MCF 10A (cell line): Measurements from ENCODE around the gene WNT10A. TPM values are rescaled to one million over a fixed set of nuclear protein-coding genes. Genes with fewer than 3 reads are reported as not detected.

Experiments used
- BruUV-seq: library from RNA; stranded (reverse); fragments of 400-500 nt; replicated peaks from 2 replicates; lab custom pipeline; 2021; lab: Mats Ljungman, UMichigan
- CTCF ChIA-PET: fragments of 300-600 bp; sonication (Branson Sonifier 250); formaldehyde crosslinking; extraction: SDS; loops from one replicate; lab custom pipeline; 2021; ENCODE audit warnings: antibody characterized with exemption, inconsistent platforms; lab: Yijun Ruan, JAX
- POLR2A ChIA-PET: fragments of 300-600, 350-650 bp; sonication (Branson Sonifier 250); formaldehyde crosslinking; extraction: SDS; loops from one replicate; lab custom pipeline; 2020; ENCODE audit warnings: antibody characterized with exemption, inconsistent platforms; lab: Yijun Ruan, JAX
- DNase-seq: peaks from one replicate; pipeline ENCODE4 v3.0.0-alpha.2; 2018; ENCODE audit not compliant: unreplicated experiment
- H3K27ac Mint-ChIP-seq: one replicate; pipeline ENCODE4 v1.8.0; 2022; ENCODE audit warnings: mild to moderate bottlenecking, low read depth, mixed read lengths; ENCODE audit not compliant: unreplicated experiment
- H3K27me3 Mint-ChIP-seq: one replicate; pipeline ENCODE4 v1.8.0; 2022; ENCODE audit warnings: mixed read lengths; ENCODE audit not compliant: insufficient read depth, unreplicated experiment
- H3K36me3 Mint-ChIP-seq: one replicate; pipeline ENCODE4 v1.8.0; 2022; ENCODE audit warnings: mild to moderate bottlenecking, moderate library complexity, mixed read lengths; ENCODE audit not compliant: insufficient read depth, unreplicated experiment
- H3K4me1 Mint-ChIP-seq: one replicate; pipeline ENCODE4 v1.8.0; 2022; ENCODE audit warnings: mixed read lengths; ENCODE audit not compliant: insufficient read depth, unreplicated experiment
- H3K4me3 Mint-ChIP-seq: one replicate; pipeline ENCODE4 v1.8.0; 2022; ENCODE audit warnings: mild to moderate bottlenecking, moderate library complexity, mixed read lengths; ENCODE audit not compliant: unreplicated experiment
- H3K9me3 Mint-ChIP-seq: one replicate; pipeline ENCODE4 v1.8.0; 2022; ENCODE audit warnings: mixed read lengths; ENCODE audit not compliant: unreplicated experiment
- intact Hi-C: fragments of 100-400 bp; cut with micrococcal nuclease; formaldehyde crosslinking; loops from 2 replicates; pipeline ENCODE4 v1.14.1; 2022
- total RNA-seq: library from RNA; stranded (reverse); gene quantifications from 2 replicates; pipeline ENCODE4 v1.2.3, GENCODE V29; 2022
- TF ChIP-seq, protein P1 (sequence below): fragments of 200-600 bp; IDR thresholded peaks from one replicate; pipeline ENCODE4 v1.8.0; 2022; ENCODE audit warnings: antibody characterized with exemption, mild to moderate bottlenecking; ENCODE audit not compliant: unreplicated experiment

Gene WNT10A
- total RNA-seq, 1 experiment from 2014 or later, result not detected

GRCh38 chr2:218887079-218887478 is 6.4 kb downstream of the WNT10A start:
- Mint-ChIP-seq H3K4me1 (peaks cover 18% of the 10 kb centered on the region), H3K27ac (no peak overlapping the region), H3K4me3 (no peak overlapping the region), H3K27me3 (no peaks in the 10 kb centered on the region), H3K9me3 (no peaks in the 10 kb centered on the region), H3K36me3 (no peaks in the 10 kb centered on the region)
- no peak for DNase-seq
- intact Hi-C loops, result no loop called here
- BruUV-seq, result no TSS peak
- TF ChIP-seq, protein P1, sequence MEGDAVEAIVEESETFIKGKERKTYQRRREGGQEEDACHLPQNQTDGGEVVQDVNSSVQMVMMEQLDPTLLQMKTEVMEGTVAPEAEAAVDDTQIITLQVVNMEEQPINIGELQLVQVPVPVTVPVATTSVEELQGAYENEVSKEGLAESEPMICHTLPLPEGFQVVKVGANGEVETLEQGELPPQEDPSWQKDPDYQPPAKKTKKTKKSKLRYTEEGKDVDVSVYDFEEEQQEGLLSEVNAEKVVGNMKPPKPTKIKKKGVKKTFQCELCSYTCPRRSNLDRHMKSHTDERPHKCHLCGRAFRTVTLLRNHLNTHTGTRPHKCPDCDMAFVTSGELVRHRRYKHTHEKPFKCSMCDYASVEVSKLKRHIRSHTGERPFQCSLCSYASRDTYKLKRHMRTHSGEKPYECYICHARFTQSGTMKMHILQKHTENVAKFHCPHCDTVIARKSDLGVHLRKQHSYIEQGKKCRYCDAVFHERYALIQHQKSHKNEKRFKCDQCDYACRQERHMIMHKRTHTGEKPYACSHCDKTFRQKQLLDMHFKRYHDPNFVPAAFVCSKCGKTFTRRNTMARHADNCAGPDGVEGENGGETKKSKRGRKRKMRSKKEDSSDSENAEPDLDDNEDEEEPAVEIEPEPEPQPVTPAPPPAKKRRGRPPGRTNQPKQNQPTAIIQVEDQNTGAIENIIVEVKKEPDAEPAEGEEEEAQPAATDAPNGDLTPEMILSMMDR, result no peak
- ChIA-PET POLR2A (interaction anchor here (0.6 to 14.5 kb wide), 2 partner anchors 8 to 137 kb away, joined by 3 to 237 read pairs; no protein-coding TSS in a partner anchor), CTCF (interaction anchor here (0.5 to 23.6 kb wide), 5 partner anchors 6 to 342 kb away, joined by 3 to 839 read pairs (median 3); partner anchors contain the start of gene WNT10A)

GRCh38 chr2:218888341-218888740 is 7.7 kb downstream of the WNT10A start:
- Mint-ChIP-seq H3K4me3 (no peak overlapping the region), H3K36me3 (no peaks in the 10 kb centered on the region), H3K27me3 (no peaks in the 10 kb centered on the region), H3K9me3 (no peaks in the 10 kb centered on the region), H3K27ac (no peak overlapping the region), H3K4me1 (peaks cover 8% of the 10 kb centered on the region)
- ChIA-PET POLR2A (interaction anchor here (14.5 kb wide), 1 partner anchor 7 kb away, joined by 237 read pairs; no protein-coding TSS in a partner anchor), CTCF (interaction anchor here (0.9 to 23.6 kb wide), 3 partner anchors 7 to 181 kb away, joined by 3 to 839 read pairs (median 839); partner anchors contain the start of gene WNT10A)
- no peak for DNase-seq
- no TSS peak for BruUV-seq
- TF ChIP-seq, protein P1, result no peak
- intact Hi-C loops, result no loop called here

DNA sequence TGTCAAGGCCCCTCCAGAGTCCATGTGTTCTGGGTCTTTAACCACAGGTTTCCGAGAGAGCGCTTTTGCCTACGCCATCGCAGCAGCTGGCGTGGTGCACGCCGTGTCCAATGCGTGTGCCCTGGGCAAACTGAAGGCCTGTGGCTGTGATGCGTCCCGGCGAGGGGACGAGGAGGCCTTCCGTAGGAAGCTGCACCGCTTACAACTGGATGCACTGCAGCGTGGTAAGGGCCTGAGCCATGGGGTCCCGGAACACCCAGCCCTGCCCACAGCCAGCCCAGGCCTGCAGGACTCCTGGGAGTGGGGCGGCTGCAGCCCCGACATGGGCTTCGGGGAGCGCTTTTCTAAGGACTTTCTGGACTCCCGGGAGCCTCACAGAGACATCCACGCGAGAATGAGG is 9.3 kb downstream of the WNT10A start:
- no peaks in the 10 kb centered on the region for H3K27me3 Mint-ChIP-seq

GRCh38 chr2:218890369-218890768 is 9.7 kb downstream of the WNT10A start:
- Mint-ChIP-seq H3K27ac (no peak overlapping the region), H3K4me1 (peaks cover 21% of the 10 kb centered on the region), H3K36me3 (no peaks in the 10 kb centered on the region), H3K9me3 (no peaks in the 10 kb centered on the region), H3K27me3 (no peaks in the 10 kb centered on the region), H3K4me3 (no peak overlapping the region)
- no TSS peak for BruUV-seq
- no peak for DNase-seq
- ChIA-PET CTCF (interaction anchor here (1.1 to 23.6 kb wide), 2 partner anchors 8 to 9 kb away, joined by 4 to 839 read pairs; partner anchors contain the start of gene WNT10A), POLR2A (interaction anchor here (0.6 to 9.7 kb wide), 2 partner anchors 9 to 213 kb away, joined by 3 to 237 read pairs; partner anchors contain the start of gene WNT10A)
- TF ChIP-seq, protein P1, result no peak
- intact Hi-C loops, result no loop called here

More for the DNA sequence above, 9.3 kb downstream of the WNT10A start:
- H3K36me3 Mint-ChIP-seq, result no peaks in the 10 kb centered on the region
- TF ChIP-seq, protein P1, result no peak
- POLR2A ChIA-PET, result interaction anchor here (0.6 kb wide), 1 partner anchor 213 kb away, joined by 3 read pairs; no protein-coding TSS in a partner anchor
- H3K4me3 Mint-ChIP-seq, result no peak overlapping the region
- no TSS peak for BruUV-seq
- DNase-seq, result no peak
- H3K27ac Mint-ChIP-seq, result no peak overlapping the region
- CTCF ChIA-PET, result interaction anchor here (1.1 to 23.6 kb wide), 2 partner anchors 8 kb away, joined by 4 to 839 read pairs; partner anchors contain the start of gene WNT10A
- intact Hi-C loops, result no loop called here
- H3K4me1 Mint-ChIP-seq, result peaks cover 17% of the 10 kb centered on the region
- no peaks in the 10 kb centered on the region for H3K9me3 Mint-ChIP-seq
